Measurements from ENCODE around the gene TMEM255B. TPM values are rescaled to one million over a fixed set of nuclear protein-coding genes. Genes with fewer than 3 reads are reported as not detected.

TMEM255B gene
- total RNA-seq, 1 experiment from 2014 or later = 26.3 TPM

DNA sequence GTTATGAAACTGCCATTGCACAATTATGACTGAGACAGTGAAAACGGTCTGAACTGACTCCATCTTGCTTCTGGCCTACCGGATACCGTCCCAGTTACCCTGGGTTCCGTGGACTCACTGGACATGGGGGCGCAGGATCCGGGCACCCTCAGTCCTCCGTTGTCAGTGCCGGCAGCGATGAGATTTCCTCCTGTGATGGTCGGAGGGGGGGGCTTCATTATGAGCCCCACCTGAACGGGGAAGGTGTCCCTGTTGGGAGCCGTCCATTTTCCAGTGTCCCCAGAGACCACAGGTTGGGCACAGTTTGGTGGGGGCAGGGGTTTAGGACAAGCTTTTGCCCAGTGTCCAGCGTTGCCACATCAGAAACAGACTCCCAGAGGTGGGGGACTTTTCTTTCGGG is 23.4 kb downstream of the TMEM255B start:
- intact Hi-C loops (cut with micrococcal nuclease; ENCODE audit: unreplicated experiment) (no loop called here), in situ Hi-C loops (cut with HindIII; ENCODE audit: low pct_unique_long_range_greater_than_20kb, low sequenced_read_pairs) (no loop called here)
- ChIA-PET POLR2A (interaction anchor here (0.6 kb wide), 1 partner anchor 22 kb away, joined by 3 read pairs; no protein-coding TSS in a partner anchor), CTCF (no interaction called here)
- H3K27me3 ChIP-seq (ENCODE audit: control insufficient read depth, insufficient read depth, low read length) = no peaks in the 10 kb centered on the region
- DNase-seq (ENCODE audit: low read depth, low spot score) (no peak), ATAC-seq (no peak)
- no peak for TF ChIP-seq SIN3A (IDR thresholded peaks at IDR 0.05; ENCODE audit: borderline replicate concordance, insufficient read depth, low read depth, low read length)
- TF ChIP-seq, protein P1, sequence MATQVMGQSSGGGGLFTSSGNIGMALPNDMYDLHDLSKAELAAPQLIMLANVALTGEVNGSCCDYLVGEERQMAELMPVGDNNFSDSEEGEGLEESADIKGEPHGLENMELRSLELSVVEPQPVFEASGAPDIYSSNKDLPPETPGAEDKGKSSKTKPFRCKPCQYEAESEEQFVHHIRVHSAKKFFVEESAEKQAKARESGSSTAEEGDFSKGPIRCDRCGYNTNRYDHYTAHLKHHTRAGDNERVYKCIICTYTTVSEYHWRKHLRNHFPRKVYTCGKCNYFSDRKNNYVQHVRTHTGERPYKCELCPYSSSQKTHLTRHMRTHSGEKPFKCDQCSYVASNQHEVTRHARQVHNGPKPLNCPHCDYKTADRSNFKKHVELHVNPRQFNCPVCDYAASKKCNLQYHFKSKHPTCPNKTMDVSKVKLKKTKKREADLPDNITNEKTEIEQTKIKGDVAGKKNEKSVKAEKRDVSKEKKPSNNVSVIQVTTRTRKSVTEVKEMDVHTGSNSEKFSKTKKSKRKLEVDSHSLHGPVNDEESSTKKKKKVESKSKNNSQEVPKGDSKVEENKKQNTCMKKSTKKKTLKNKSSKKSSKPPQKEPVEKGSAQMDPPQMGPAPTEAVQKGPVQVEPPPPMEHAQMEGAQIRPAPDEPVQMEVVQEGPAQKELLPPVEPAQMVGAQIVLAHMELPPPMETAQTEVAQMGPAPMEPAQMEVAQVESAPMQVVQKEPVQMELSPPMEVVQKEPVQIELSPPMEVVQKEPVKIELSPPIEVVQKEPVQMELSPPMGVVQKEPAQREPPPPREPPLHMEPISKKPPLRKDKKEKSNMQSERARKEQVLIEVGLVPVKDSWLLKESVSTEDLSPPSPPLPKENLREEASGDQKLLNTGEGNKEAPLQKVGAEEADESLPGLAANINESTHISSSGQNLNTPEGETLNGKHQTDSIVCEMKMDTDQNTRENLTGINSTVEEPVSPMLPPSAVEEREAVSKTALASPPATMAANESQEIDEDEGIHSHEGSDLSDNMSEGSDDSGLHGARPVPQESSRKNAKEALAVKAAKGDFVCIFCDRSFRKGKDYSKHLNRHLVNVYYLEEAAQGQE (IDR thresholded peaks at IDR 0.05; ENCODE audit: insufficient read depth in 1 of 2, low read depth in 2 of 2, low read length in 1 of 2) = no peak
- TF ChIP-seq TCF7L2 (IDR thresholded peaks at IDR 0.05; ENCODE audit: low read depth, low read length) = no peak
- TF ChIP-seq POLR2AphosphoS5 (IDR thresholded peaks at IDR 0.05; ENCODE audit: low read depth, low read length) = no peak
- TF ChIP-seq, protein P2, sequence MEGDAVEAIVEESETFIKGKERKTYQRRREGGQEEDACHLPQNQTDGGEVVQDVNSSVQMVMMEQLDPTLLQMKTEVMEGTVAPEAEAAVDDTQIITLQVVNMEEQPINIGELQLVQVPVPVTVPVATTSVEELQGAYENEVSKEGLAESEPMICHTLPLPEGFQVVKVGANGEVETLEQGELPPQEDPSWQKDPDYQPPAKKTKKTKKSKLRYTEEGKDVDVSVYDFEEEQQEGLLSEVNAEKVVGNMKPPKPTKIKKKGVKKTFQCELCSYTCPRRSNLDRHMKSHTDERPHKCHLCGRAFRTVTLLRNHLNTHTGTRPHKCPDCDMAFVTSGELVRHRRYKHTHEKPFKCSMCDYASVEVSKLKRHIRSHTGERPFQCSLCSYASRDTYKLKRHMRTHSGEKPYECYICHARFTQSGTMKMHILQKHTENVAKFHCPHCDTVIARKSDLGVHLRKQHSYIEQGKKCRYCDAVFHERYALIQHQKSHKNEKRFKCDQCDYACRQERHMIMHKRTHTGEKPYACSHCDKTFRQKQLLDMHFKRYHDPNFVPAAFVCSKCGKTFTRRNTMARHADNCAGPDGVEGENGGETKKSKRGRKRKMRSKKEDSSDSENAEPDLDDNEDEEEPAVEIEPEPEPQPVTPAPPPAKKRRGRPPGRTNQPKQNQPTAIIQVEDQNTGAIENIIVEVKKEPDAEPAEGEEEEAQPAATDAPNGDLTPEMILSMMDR (IDR thresholded peaks at IDR 0.05) = no peak
- BruUV-seq (replicated peaks) = no TSS peak
- H3K4me1 ChIP-seq (ENCODE audit: control insufficient read depth, insufficient read depth, low read length) = no peaks in the 10 kb centered on the region
- no peaks in the 10 kb centered on the region for H3K36me3 ChIP-seq (ENCODE audit: control insufficient read depth, insufficient read depth, low read length)
- no peak overlapping the region for H3K27ac ChIP-seq (ENCODE audit: low read length)
- no peak overlapping the region for H3K4me3 ChIP-seq (ENCODE audit: low read depth in 2 of 2, low read length in 2 of 2)
- H3K9me3 ChIP-seq (ENCODE audit: control insufficient read depth, insufficient read depth, low read depth, low read length) = no peaks in the 10 kb centered on the region

DNA sequence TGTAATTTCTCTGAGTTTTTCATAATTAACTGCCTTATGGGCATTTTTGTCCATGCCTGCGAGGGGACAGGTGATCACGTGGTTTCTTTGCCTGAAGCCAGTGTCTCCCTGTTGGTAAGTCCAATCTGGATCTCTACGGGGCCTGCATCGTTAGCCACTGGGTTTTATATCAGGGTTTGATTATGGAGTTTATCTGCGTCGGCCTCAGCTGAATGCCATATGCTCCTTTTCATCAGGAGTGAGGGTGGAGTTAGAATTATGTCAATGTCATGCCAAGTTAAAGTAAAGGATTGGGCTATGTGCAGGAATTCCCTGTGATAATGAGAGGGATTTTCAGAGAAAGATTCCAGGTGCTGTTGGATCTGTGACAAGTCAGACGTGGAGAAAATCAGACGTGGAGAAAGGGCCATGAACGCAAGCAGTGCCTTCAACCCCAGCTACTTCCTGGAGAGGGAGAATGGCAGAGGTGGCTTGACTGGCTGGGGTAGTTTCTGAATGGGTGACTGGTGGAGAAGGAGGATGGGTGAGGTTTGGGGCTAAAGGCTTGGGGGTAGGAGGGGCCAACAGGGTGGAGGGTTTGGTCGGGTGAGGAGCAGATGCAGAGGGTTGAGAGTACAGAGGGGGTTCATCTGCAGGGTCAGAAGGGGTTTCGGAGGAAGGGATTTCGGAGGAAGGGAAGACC is 24.3 kb downstream of the TMEM255B start:
- in situ Hi-C loops (cut with HindIII; ENCODE audit: low pct_unique_long_range_greater_than_20kb, low sequenced_read_pairs) = no loop called here
- ATAC-seq = no peak
- H3K4me1 ChIP-seq (ENCODE audit: control insufficient read depth, insufficient read depth, low read length) = no peaks in the 10 kb centered on the region
- ChIA-PET CTCF (no interaction called here), POLR2A (no interaction called here)
- no peak for DNase-seq (ENCODE audit: low read depth, low spot score)
- no TSS peak for BruUV-seq (replicated peaks)
- intact Hi-C loops (cut with micrococcal nuclease; ENCODE audit: unreplicated experiment) = no loop called here
- no peaks in the 10 kb centered on the region for H3K9me3 ChIP-seq (ENCODE audit: control insufficient read depth, insufficient read depth, low read depth, low read length)
- no peaks in the 10 kb centered on the region for H3K36me3 ChIP-seq (ENCODE audit: control insufficient read depth, insufficient read depth, low read length)
- H3K27me3 ChIP-seq (ENCODE audit: control insufficient read depth, insufficient read depth, low read length) = no peaks in the 10 kb centered on the region
- no peak overlapping the region for H3K27ac ChIP-seq (ENCODE audit: low read length)
- no peak overlapping the region for H3K4me3 ChIP-seq (ENCODE audit: low read depth in 2 of 2, low read length in 2 of 2)
- no peak for TF ChIP-seq SIN3A (IDR thresholded peaks at IDR 0.05; ENCODE audit: borderline replicate concordance, insufficient read depth, low read depth, low read length)

DNA sequence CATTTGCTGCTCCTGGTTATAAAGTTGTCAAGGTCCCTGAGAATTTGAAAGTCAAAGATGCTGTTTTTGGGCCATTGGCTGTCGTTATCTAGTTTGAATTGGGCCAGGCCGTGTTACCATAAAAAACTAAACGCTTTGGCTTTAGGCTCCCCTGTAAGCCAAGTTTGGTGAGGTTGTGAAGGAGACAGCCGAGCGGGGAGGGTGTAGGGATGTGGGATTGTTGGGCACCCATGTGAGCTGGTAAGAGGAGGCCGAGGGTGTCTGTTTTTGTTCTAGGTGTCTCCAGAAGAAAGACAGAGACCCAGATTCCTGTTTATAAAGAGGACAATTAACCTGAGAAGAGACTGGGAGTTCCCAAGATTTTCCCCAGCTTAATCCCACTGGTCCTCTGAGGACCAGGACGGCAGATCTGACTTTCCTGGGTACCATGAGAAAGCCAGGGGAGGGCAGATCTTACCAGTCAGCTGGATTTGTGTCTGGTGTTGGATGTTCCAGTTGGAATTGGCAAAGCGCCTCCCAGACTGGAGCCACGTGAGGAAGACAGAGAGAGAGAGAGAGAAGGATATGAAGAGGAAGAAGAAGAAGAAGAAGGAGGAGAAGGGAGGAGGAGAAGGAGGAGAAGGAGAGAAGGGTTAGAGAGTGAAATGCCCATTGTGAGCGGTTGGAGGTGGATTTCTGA is 25.1 kb downstream of the TMEM255B start:
- BruUV-seq (replicated peaks) = no TSS peak
- TF ChIP-seq, protein P1 (IDR thresholded peaks at IDR 0.05; ENCODE audit: insufficient read depth in 1 of 2, low read depth in 2 of 2, low read length in 1 of 2) = no peak
- TF ChIP-seq SIN3A (IDR thresholded peaks at IDR 0.05; ENCODE audit: borderline replicate concordance, insufficient read depth, low read depth, low read length) = no peak
- no peak for TF ChIP-seq POLR2AphosphoS5 (IDR thresholded peaks at IDR 0.05; ENCODE audit: low read depth, low read length)
- TF ChIP-seq, protein P2 (IDR thresholded peaks at IDR 0.05) = no peak
- TF ChIP-seq TCF7L2 (IDR thresholded peaks at IDR 0.05; ENCODE audit: low read depth, low read length) = no peak
- Histone ChIP-seq H3K27ac (ENCODE audit: low read length) (no peak overlapping the region), H3K4me3 (ENCODE audit: low read depth in 2 of 2, low read length in 2 of 2) (no peak overlapping the region), H3K4me1 (ENCODE audit: control insufficient read depth, insufficient read depth, low read length) (no peaks in the 10 kb centered on the region), H3K9me3 (ENCODE audit: control insufficient read depth, insufficient read depth, low read depth, low read length) (no peaks in the 10 kb centered on the region), H3K36me3 (ENCODE audit: control insufficient read depth, insufficient read depth, low read length) (no peaks in the 10 kb centered on the region), H3K27me3 (ENCODE audit: control insufficient read depth, insufficient read depth, low read length) (no peaks in the 10 kb centered on the region)
- in situ Hi-C loops (cut with HindIII; ENCODE audit: low pct_unique_long_range_greater_than_20kb, low sequenced_read_pairs) (no loop called here), intact Hi-C loops (cut with micrococcal nuclease; ENCODE audit: unreplicated experiment) (no loop called here)
- ChIA-PET CTCF (no interaction called here), POLR2A (no interaction called here)
- DNase-seq (ENCODE audit: low read depth, low spot score) = no peak
- no peak for ATAC-seq

Data from Panc1 (cell line).